ENCODE data around the gene TAF1B.

DNA sequence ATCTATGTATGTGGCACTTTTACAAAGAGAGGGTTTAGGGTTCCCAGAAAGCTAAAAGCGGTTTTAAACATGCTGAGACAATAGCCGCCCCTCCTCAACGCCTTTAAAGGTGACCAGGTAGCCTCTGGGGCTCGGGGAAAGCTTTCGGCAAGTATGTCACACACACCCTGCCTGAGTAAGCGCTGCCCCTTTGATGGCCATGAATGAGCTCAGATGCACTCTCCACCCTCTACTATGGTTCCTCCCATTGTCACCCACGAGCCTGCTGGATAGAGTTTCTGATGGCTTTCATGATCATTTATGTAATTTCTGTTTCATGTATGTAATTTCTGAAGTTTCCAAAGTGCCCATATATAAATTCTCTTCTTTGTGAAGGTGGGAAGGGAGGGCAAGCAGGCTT lies 64.1 kb downstream of the TAF1B start:
- TF ChIP-seq, protein P1, sequence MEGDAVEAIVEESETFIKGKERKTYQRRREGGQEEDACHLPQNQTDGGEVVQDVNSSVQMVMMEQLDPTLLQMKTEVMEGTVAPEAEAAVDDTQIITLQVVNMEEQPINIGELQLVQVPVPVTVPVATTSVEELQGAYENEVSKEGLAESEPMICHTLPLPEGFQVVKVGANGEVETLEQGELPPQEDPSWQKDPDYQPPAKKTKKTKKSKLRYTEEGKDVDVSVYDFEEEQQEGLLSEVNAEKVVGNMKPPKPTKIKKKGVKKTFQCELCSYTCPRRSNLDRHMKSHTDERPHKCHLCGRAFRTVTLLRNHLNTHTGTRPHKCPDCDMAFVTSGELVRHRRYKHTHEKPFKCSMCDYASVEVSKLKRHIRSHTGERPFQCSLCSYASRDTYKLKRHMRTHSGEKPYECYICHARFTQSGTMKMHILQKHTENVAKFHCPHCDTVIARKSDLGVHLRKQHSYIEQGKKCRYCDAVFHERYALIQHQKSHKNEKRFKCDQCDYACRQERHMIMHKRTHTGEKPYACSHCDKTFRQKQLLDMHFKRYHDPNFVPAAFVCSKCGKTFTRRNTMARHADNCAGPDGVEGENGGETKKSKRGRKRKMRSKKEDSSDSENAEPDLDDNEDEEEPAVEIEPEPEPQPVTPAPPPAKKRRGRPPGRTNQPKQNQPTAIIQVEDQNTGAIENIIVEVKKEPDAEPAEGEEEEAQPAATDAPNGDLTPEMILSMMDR (IDR thresholded peaks at IDR 0.05): no peak
- TF ChIP-seq POLR2A (IDR thresholded peaks at IDR 0.05): no peak

Measured in body of pancreas (tissue), 4 donors.